GM23338 (cell line): ENCODE results near the gene NDUFA11. TPM values are rescaled to one million over a fixed set of nuclear protein-coding genes. Genes with fewer than 3 reads are reported as not detected.

Experiments
- ATAC-seq: fragments of 200-7000 bp; cut with Tn5 transposase; 3 replicates; pipeline ENCODE4 v1.9.1; 2020
- DNase-seq: peaks from one replicate; pipeline ENCODE4 v3.0.0-alpha.2; 2015; ENCODE audit warnings: low spot score
- H2AFZ ChIP-seq: fragments of 200-600 bp; sonication (generic); 2 replicates; pipeline ENCODE4 v1.8.0; 2016; ENCODE audit warnings: antibody characterized with exemption, mild to moderate bottlenecking, moderate library complexity
- H3F3A ChIP-seq: fragments of 200-600 bp; sonication (generic); replicated peaks from 2 replicates; pipeline ENCODE4 v1.8.0; 2017; ENCODE audit warnings: antibody characterized with exemption, mixed run types, low read depth
- H3K27ac ChIP-seq: fragments of 200-600 bp; sonication (generic); 2 replicates; pipeline ENCODE4 v1.6.1; 2016; ENCODE audit warnings: low read depth
- H3K27me3 ChIP-seq: fragments of 200-600 bp; sonication (generic); 2 replicates; pipeline ENCODE4 v1.8.0; 2016; ENCODE audit warnings: mild to moderate bottlenecking, mixed run types, moderate library complexity; ENCODE audit not compliant: insufficient read depth
- H3K36me3 ChIP-seq: fragments of 200-600 bp; sonication (generic); 2 replicates; pipeline ENCODE4 v1.8.0; 2016; ENCODE audit warnings: mild to moderate bottlenecking; ENCODE audit not compliant: insufficient read depth
- H3K4me1 ChIP-seq: fragments of 200-600 bp; sonication (generic); 2 replicates; pipeline ENCODE4 v1.8.0; 2016; ENCODE audit warnings: mild to moderate bottlenecking, moderate library complexity; ENCODE audit not compliant: insufficient read depth
- H3K4me2 ChIP-seq: fragments of 200-600 bp; sonication (generic); 2 replicates; pipeline ENCODE4 v1.7.1; 2017; ENCODE audit warnings: mixed run types
- H3K4me3 ChIP-seq: fragments of 200-600 bp; sonication (generic); 2 replicates; pipeline ENCODE4 v1.6.1; 2016; ENCODE audit warnings: mixed run types
- H3K79me2 ChIP-seq: fragments of 200-600 bp; sonication (generic); replicated peaks from 2 replicates; pipeline ENCODE4 v1.8.0; 2017; ENCODE audit warnings: mild to moderate bottlenecking; ENCODE audit not compliant: insufficient read depth
- H3K9me2 ChIP-seq: fragments of 200-600 bp; sonication (generic); 2 replicates; pipeline ENCODE4 v1.8.0; 2017; ENCODE audit not compliant: insufficient read depth
- H4K20me1 ChIP-seq: fragments of 200-600 bp; sonication (generic); replicated peaks from 2 replicates; pipeline ENCODE4 v1.8.0; 2017; ENCODE audit warnings: mild to moderate bottlenecking; ENCODE audit not compliant: insufficient read depth
- H3K27ac Mint-ChIP-seq: 2 replicates; pipeline ENCODE4 v1.8.0; 2020; ENCODE audit warnings: inconsistent platforms, mild to moderate bottlenecking, moderate library complexity, mixed read lengths
- H3K27me3 Mint-ChIP-seq: 3 replicates; pipeline ENCODE4 v1.8.0; 2022; ENCODE audit warnings: low read depth, mild to moderate bottlenecking, moderate library complexity, mixed read lengths, inconsistent platforms; ENCODE audit not compliant: insufficient read depth, poor library complexity
- H3K36me3 Mint-ChIP-seq: 3 replicates; pipeline ENCODE4 v1.8.0; 2021; ENCODE audit warnings: low read depth, mild to moderate bottlenecking, inconsistent platforms, moderate library complexity, mixed read lengths
- H3K4me1 Mint-ChIP-seq: 3 replicates; pipeline ENCODE4 v1.8.0; 2020; ENCODE audit warnings: mild to moderate bottlenecking, inconsistent platforms, mixed read lengths
- H3K4me3 Mint-ChIP-seq: 3 replicates; pipeline ENCODE4 v1.8.0; 2021; ENCODE audit warnings: moderate library complexity, mild to moderate bottlenecking, inconsistent platforms, mixed read lengths
- H3K9me3 Mint-ChIP-seq: 3 replicates; pipeline ENCODE4 v1.8.0; 2020; ENCODE audit warnings: moderate library complexity, mild to moderate bottlenecking, inconsistent platforms, mixed read lengths
- CREB1 ChIP-seq: fragments of 250-450 bp; sonication (Bioruptor Pico); IDR thresholded peaks from 2 replicates; pipeline ENCODE4 v1.5.0; 2020; ENCODE audit warnings: low read depth, mild to moderate bottlenecking, moderate library complexity
- CTCF ChIP-seq, 2 experiments: fragments of 200-600 bp in 1 of 2; sonication (generic) in 1 of 2; conservative IDR thresholded peaks; 2 replicates each; pipeline versions ENCODE4 v1.5.1 to v1.6.1; 2016 to 2017; ENCODE audit warnings: antibody characterized with exemption in 2 of 2, low read depth in 2 of 2, mild to moderate bottlenecking in 2 of 2, moderate library complexity in 1 of 2
- POLR2AphosphoS5 ChIP-seq: IDR thresholded peaks from 2 replicates; pipeline ENCODE4 v1.6.1; 2016; ENCODE audit warnings: antibody characterized with exemption, low read depth
- STAT1 ChIP-seq: IDR thresholded peaks from one replicate; pipeline ENCODE4 v1.6.1; 2016; ENCODE audit warnings: antibody characterized with exemption; ENCODE audit not compliant: unreplicated experiment
- ZNF114 ChIP-seq: fragments of 250-450 bp; sonication (Bioruptor Pico); IDR thresholded peaks from 2 replicates; pipeline ENCODE4 v1.5.0; 2020; ENCODE audit warnings: mild to moderate bottlenecking, moderate library complexity
- ZNF462 ChIP-seq: fragments of 250-450 bp; sonication (Bioruptor Pico); IDR thresholded peaks from 2 replicates; pipeline ENCODE4 v1.5.0; 2020; ENCODE audit warnings: mild to moderate bottlenecking, moderate library complexity
- polyA plus RNA-seq: library from polyadenylated mRNA; unstranded; fragments of >200 nt; fragmentation: Nextera tagmentation; extraction: Ambion mirVana; gene quantifications from 2 replicates; pipeline ENCODE4 v1.2.1, GENCODE V29; 2016
- total RNA-seq: library from RNA; depleted of rRNA; stranded (reverse); fragments of >200 nt; shearing (Covaris generic); gene quantifications from 2 replicates; pipeline ENCODE4 v1.2.3, GENCODE V29; 2014
- TF ChIP-seq, protein P1 (sequence below): IDR thresholded peaks from one replicate; pipeline ENCODE4 v1.6.1; 2018; ENCODE audit warnings: antibody characterized with exemption; ENCODE audit not compliant: unreplicated experiment

NDUFA11 gene
- total and polyA plus RNA-seq, 2 experiments from 2014 or later, result 171 to 523 TPM

GRCh38 chr19:5932609-5933262 is 29.1 kb upstream of the NDUFA11 start:
- Histone ChIP-seq H3K36me3 (peaks cover 6% of the 10 kb centered on the region; the same call in 1 of the 2 replicates), H3K79me2 (peaks cover 20% of the 10 kb centered on the region), H3K9me2 (no peaks in the 10 kb centered on the region), H3K4me1 (no peaks in the 10 kb centered on the region), H4K20me1 (peaks cover 17% of the 10 kb centered on the region; the same call in 1 of the 2 replicates), H2AFZ (no peak overlapping the region), H3K27me3 (no peaks in the 10 kb centered on the region), H3K4me3 (no peak overlapping the region), H3K27ac (no peak overlapping the region), H3K4me2 (no peak overlapping the region), H3F3A (0 out of 2 replicates have a peak, but pooled peaks cover 3% of the 10 kb centered on the region)
- Mint-ChIP-seq H3K4me1 (no peaks in the 10 kb centered on the region), H3K27ac (no peak overlapping the region), H3K4me3 (no peak overlapping the region), H3K27me3 (peaks cover 12% of the 10 kb centered on the region), H3K36me3 (peaks cover 58% of the 10 kb centered on the region), H3K9me3 (no peaks in the 10 kb centered on the region)
- ATAC-seq (no peak), DNase-seq (no peak)
- TF ChIP-seq, protein P1, sequence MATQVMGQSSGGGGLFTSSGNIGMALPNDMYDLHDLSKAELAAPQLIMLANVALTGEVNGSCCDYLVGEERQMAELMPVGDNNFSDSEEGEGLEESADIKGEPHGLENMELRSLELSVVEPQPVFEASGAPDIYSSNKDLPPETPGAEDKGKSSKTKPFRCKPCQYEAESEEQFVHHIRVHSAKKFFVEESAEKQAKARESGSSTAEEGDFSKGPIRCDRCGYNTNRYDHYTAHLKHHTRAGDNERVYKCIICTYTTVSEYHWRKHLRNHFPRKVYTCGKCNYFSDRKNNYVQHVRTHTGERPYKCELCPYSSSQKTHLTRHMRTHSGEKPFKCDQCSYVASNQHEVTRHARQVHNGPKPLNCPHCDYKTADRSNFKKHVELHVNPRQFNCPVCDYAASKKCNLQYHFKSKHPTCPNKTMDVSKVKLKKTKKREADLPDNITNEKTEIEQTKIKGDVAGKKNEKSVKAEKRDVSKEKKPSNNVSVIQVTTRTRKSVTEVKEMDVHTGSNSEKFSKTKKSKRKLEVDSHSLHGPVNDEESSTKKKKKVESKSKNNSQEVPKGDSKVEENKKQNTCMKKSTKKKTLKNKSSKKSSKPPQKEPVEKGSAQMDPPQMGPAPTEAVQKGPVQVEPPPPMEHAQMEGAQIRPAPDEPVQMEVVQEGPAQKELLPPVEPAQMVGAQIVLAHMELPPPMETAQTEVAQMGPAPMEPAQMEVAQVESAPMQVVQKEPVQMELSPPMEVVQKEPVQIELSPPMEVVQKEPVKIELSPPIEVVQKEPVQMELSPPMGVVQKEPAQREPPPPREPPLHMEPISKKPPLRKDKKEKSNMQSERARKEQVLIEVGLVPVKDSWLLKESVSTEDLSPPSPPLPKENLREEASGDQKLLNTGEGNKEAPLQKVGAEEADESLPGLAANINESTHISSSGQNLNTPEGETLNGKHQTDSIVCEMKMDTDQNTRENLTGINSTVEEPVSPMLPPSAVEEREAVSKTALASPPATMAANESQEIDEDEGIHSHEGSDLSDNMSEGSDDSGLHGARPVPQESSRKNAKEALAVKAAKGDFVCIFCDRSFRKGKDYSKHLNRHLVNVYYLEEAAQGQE, result no peak
- TF ChIP-seq POLR2AphosphoS5 (no peak), ZNF114 (CRISPR knock-in tag) (no peak), CTCF (conservative IDR thresholded peaks at IDR 0.05; ENCODE audit: low read depth in 2 of 2) (no peak), STAT1 (no peak), ZNF462 (CRISPR knock-in tag) (no peak), CREB1 (no peak)
